ENCODE measurements around the gene OR10H2.

OR10H2 gene

GRCh38 chr19:15717809-15718208 is 10.0 kb upstream of the OR10H2 start:
- peaks cover 2% of the 10 kb centered on the region for H3K9me3 ChIP-seq (ENCODE audit: severe bottlenecking)
- no peak for DNase-seq

DNA sequence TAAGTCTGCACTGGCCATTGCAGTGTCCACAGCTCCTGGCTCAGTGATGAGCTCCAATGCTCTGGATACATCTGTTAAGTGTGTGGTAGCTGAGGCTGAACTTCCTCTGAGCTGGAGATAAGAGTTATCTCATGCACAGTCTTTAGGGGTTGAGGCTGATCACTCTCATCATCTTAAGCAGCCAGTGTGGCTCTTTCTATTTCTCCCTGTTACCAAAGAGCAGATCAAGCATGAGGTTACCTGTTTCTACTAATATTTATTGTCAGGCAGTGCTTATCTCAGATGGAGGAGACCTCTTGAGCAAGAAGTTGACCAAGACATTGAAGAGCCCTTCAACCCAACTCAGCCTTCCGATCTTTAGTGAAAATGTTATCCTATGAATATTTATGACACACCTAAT is 6.6 kb upstream of the OR10H2 start:
- Histone ChIP-seq H3K27ac (no peak overlapping the region), H3K4me3 (ENCODE audit: low read depth, low read length) (no peak overlapping the region), H3K9me3 (ENCODE audit: severe bottlenecking) (peaks cover 2% of the 10 kb centered on the region), H3K36me3 (no peaks in the 10 kb centered on the region), H3K27me3 (ENCODE audit: insufficient read depth, low read depth, severe bottlenecking) (peaks cover 56% of the 10 kb centered on the region)
- TF ChIP-seq, protein P1, sequence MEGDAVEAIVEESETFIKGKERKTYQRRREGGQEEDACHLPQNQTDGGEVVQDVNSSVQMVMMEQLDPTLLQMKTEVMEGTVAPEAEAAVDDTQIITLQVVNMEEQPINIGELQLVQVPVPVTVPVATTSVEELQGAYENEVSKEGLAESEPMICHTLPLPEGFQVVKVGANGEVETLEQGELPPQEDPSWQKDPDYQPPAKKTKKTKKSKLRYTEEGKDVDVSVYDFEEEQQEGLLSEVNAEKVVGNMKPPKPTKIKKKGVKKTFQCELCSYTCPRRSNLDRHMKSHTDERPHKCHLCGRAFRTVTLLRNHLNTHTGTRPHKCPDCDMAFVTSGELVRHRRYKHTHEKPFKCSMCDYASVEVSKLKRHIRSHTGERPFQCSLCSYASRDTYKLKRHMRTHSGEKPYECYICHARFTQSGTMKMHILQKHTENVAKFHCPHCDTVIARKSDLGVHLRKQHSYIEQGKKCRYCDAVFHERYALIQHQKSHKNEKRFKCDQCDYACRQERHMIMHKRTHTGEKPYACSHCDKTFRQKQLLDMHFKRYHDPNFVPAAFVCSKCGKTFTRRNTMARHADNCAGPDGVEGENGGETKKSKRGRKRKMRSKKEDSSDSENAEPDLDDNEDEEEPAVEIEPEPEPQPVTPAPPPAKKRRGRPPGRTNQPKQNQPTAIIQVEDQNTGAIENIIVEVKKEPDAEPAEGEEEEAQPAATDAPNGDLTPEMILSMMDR (IDR thresholded peaks at IDR 0.05; ENCODE audit: low read depth, low read length) = no peak
- no peak for DNase-seq

More at GRCh38 chr19:15717809-15718208, 10.0 kb upstream of the OR10H2 start:
- Histone ChIP-seq H3K4me3 (ENCODE audit: low read depth, low read length) (no peak overlapping the region), H3K27ac (no peak overlapping the region), H3K27me3 (ENCODE audit: insufficient read depth, low read depth, severe bottlenecking) (peaks cover 26% of the 10 kb centered on the region), H3K36me3 (no peaks in the 10 kb centered on the region)
- TF ChIP-seq, protein P1 (IDR thresholded peaks at IDR 0.05; ENCODE audit: low read depth, low read length) = no peak

DNA sequence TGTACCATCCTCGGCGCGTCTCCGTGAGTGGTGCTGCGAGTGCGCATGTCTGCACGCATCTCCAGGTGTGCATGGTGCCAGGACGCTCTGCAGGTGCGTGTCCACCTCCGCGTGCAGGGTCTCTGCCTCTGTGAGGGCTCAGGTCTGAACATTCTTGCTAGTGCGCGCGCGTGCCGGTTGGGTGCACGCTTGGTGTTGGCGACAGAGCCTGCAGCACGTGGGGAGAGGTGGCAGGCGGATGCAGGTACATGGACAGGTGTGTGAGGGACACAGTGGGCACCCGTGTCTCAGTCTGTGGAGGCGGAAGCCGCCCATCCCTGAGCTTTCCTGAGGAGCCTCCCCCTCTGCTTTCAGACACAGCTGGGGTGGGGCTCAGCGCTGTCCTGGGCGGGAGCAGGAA is 4.9 kb upstream of the OR10H2 start:
- Histone ChIP-seq H3K27me3 (ENCODE audit: insufficient read depth, low read depth, severe bottlenecking) (peaks cover 60% of the 10 kb centered on the region), H3K4me3 (ENCODE audit: low read depth, low read length) (no peak overlapping the region), H3K36me3 (no peaks in the 10 kb centered on the region), H3K9me3 (ENCODE audit: severe bottlenecking) (peaks cover 2% of the 10 kb centered on the region), H3K27ac (no peak overlapping the region)
- TF ChIP-seq, protein P1 (IDR thresholded peaks at IDR 0.05; ENCODE audit: low read depth, low read length) = no peak
- DNase-seq = no peak

- H3K4me3 ChIP-seq (ENCODE audit: low read depth, low read length) = no peak overlapping the region
- DNase-seq = no peak
- TF ChIP-seq, protein P1 (IDR thresholded peaks at IDR 0.05; ENCODE audit: low read depth, low read length) = no peak
- H3K9me3 ChIP-seq (ENCODE audit: severe bottlenecking) = peaks cover 3% of the 10 kb centered on the region
- no peak overlapping the region for H3K27ac ChIP-seq
- no peaks in the 10 kb centered on the region for H3K36me3 ChIP-seq
- H3K27me3 ChIP-seq (ENCODE audit: insufficient read depth, low read depth, severe bottlenecking) = peaks cover 35% of the 10 kb centered on the region
These were observed 2.7 kb downstream of the OR10H2 start for GRCh38 chr19:15730538-15730937.

GRCh38 chr19:15732388-15732787 is 4.6 kb downstream of the OR10H2 start:
- peaks cover 3% of the 10 kb centered on the region for H3K9me3 ChIP-seq (ENCODE audit: severe bottlenecking)
- no peak overlapping the region for H3K4me3 ChIP-seq (ENCODE audit: low read depth, low read length)
- H3K36me3 ChIP-seq = no peaks in the 10 kb centered on the region
- TF ChIP-seq, protein P1 (IDR thresholded peaks at IDR 0.05; ENCODE audit: low read depth, low read length) = no peak
- no peak for DNase-seq
- H3K27me3 ChIP-seq (ENCODE audit: insufficient read depth, low read depth, severe bottlenecking) = peaks cover 41% of the 10 kb centered on the region
- no peak overlapping the region for H3K27ac ChIP-seq

DNA sequence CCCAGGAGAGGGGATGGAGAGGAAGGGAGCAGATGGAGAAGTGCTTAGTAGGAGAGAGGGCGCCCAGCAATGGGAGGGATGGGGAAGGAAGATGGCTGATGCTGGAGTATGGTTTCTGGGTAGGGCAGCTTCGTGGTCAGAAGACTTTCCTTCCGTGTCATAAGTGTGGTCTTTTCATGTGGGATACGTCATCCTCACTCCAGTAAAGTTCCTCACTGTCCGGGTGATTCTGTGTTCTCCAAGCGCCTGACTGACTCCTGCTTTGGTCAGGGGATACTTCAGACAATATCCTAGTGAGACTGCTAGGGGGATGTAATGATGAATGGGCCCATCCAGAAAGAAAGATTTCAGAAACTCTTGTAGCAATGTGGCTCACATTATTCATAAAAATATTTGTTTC is 6.1 kb downstream of the OR10H2 start:
- DNase-seq = no peak
- no peaks in the 10 kb centered on the region for H3K36me3 ChIP-seq
- H3K9me3 ChIP-seq (ENCODE audit: severe bottlenecking) = peaks cover 3% of the 10 kb centered on the region
- H3K27me3 ChIP-seq (ENCODE audit: insufficient read depth, low read depth, severe bottlenecking) = peaks cover 44% of the 10 kb centered on the region
- no peak overlapping the region for H3K27ac ChIP-seq
- TF ChIP-seq, protein P1 (IDR thresholded peaks at IDR 0.05; ENCODE audit: low read depth, low read length) = no peak
- H3K4me3 ChIP-seq (ENCODE audit: low read depth, low read length) = no peak overlapping the region

All from WERI-Rb-1 (cell line).